ENCODE measurements around the gene TCF4. TPM values are rescaled to one million over a fixed set of nuclear protein-coding genes. Genes with fewer than 3 reads are reported as not detected.

Gene TCF4
- polyA plus RNA-seq, 1 experiment = 47.3 TPM

DNA sequence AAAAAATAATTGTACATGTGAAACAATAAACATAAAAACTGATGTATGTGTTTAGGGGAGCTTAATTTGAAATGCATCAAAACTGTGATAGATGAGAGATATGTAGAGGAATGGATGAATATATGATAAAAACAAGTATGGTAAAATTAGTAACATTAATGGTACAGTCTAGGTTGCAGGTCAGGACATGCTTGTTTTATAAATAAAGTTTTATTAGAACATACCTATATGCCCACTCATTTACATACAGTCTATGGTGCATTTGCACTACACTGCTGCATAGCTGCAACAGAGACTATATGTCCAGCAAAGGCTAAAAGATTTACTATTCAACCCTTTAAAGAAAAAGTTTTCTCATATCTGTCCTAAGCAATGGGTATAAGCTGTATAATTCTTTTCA lies 392.1 kb downstream of the TCF4 start:
- no peak overlapping the region for H3K4me3 ChIP-seq (ENCODE audit: low read depth, low read length)
- ChIA-PET POLR2A (no interaction called here), CTCF (no interaction called here)
- DNase-seq (ENCODE audit: low read depth, low spot score) = no peak
- peaks cover 5% of the 10 kb centered on the region for H3K27me3 ChIP-seq (ENCODE audit: control insufficient read depth, insufficient read depth, low read length)
- no peak overlapping the region for H3K27ac ChIP-seq (ENCODE audit: low read depth, low read length)
- H3K9me3 ChIP-seq (ENCODE audit: control insufficient read depth, insufficient read depth, low read length) = no peaks in the 10 kb centered on the region
- TF ChIP-seq, protein P1, sequence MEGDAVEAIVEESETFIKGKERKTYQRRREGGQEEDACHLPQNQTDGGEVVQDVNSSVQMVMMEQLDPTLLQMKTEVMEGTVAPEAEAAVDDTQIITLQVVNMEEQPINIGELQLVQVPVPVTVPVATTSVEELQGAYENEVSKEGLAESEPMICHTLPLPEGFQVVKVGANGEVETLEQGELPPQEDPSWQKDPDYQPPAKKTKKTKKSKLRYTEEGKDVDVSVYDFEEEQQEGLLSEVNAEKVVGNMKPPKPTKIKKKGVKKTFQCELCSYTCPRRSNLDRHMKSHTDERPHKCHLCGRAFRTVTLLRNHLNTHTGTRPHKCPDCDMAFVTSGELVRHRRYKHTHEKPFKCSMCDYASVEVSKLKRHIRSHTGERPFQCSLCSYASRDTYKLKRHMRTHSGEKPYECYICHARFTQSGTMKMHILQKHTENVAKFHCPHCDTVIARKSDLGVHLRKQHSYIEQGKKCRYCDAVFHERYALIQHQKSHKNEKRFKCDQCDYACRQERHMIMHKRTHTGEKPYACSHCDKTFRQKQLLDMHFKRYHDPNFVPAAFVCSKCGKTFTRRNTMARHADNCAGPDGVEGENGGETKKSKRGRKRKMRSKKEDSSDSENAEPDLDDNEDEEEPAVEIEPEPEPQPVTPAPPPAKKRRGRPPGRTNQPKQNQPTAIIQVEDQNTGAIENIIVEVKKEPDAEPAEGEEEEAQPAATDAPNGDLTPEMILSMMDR (IDR thresholded peaks at IDR 0.05; ENCODE audit: low read depth, low read length) = no peak

DNA sequence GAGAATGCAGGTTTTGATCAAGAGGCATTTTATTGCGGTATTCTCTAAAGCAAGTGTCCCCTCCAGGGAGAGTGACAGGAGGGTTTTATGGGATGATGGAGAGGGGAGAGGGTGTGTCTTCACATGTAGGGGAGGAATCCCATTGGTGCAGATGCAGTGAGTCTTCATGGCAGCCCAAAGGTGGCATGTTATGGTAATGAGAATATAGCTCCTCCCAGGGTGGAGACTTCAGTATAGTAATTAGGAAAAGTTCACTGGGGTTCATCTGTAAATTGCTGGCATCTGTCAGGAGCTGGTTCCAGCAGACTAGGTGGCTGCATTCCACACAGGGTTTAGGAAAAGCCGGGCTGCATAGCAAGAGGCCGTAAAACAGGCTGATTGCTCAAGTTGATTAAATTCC lies 398.0 kb downstream of the TCF4 start:
- Histone ChIP-seq H3K4me3 (ENCODE audit: low read depth, low read length) (no peak overlapping the region), H3K27me3 (ENCODE audit: control insufficient read depth, insufficient read depth, low read length) (peaks cover 8% of the 10 kb centered on the region), H3K27ac (ENCODE audit: low read depth, low read length) (no peak overlapping the region), H3K9me3 (ENCODE audit: control insufficient read depth, insufficient read depth, low read length) (no peaks in the 10 kb centered on the region)
- ChIA-PET POLR2A (no interaction called here), CTCF (interaction anchor here (0.6 to 0.7 kb wide), 2 partner anchors 25 to 45 kb away, joined by 3 read pairs; no protein-coding TSS in a partner anchor)
- no peak for DNase-seq (ENCODE audit: low read depth, low spot score)
- TF ChIP-seq, protein P1 (IDR thresholded peaks at IDR 0.05; ENCODE audit: low read depth, low read length) = no peak

DNA sequence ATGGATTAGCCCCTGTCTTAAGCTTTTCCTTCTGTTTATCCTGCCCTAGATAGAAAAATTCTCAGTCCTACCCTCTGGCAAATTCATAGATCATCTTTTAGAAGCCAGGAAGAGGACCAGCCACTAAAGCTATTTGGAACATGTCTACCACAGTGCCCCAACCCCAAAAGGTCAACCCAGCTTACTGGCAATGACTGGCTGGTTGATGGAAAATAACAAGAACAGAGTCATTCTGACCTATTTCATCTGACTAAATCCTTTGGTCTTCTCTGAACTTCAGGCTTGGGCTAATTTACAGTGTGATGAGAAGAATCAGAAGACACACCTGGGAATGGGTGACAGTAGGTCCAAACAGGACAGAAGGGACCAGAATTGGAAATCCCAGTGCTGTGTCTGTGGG lies 401.4 kb downstream of the TCF4 start:
- no peak for DNase-seq (ENCODE audit: low read depth, low spot score)
- Histone ChIP-seq H3K9me3 (ENCODE audit: control insufficient read depth, insufficient read depth, low read length) (no peaks in the 10 kb centered on the region), H3K4me3 (ENCODE audit: low read depth, low read length) (no peak overlapping the region), H3K27ac (ENCODE audit: low read depth, low read length) (no peak overlapping the region), H3K27me3 (ENCODE audit: control insufficient read depth, insufficient read depth, low read length) (peaks cover 2% of the 10 kb centered on the region)
- POLR2A ChIA-PET = no interaction called here
- TF ChIP-seq, protein P1 (IDR thresholded peaks at IDR 0.05; ENCODE audit: low read depth, low read length) = no peak
- CTCF ChIA-PET = no interaction called here

DNA sequence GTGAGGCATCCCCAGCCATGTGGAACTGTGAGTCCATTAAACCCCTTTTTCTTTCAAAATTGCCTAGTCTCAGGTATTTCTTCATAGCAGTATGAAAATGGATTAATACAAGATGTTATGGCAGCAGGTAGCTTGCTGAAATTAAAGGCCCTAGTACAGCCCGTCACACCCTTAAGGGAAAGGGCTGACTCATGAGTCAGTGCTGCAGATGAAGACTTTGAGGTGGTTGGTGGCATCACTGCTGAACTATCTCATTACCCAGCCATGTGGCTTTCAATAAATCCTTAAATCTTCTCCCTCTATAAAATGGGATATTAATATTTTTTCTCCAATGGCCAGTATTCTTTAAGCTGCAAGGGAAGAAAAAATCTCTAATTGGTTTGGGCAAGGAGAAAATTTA lies 402.6 kb downstream of the TCF4 start:
- Histone ChIP-seq H3K9me3 (ENCODE audit: control insufficient read depth, insufficient read depth, low read length) (no peaks in the 10 kb centered on the region), H3K27ac (ENCODE audit: low read depth, low read length) (no peak overlapping the region), H3K4me3 (ENCODE audit: low read depth, low read length) (no peak overlapping the region), H3K27me3 (ENCODE audit: control insufficient read depth, insufficient read depth, low read length) (peaks cover 2% of the 10 kb centered on the region)
- ChIA-PET POLR2A (no interaction called here), CTCF (no interaction called here)
- no peak for DNase-seq (ENCODE audit: low read depth, low spot score)
- TF ChIP-seq, protein P1 (IDR thresholded peaks at IDR 0.05; ENCODE audit: low read depth, low read length) = no peak

DNA sequence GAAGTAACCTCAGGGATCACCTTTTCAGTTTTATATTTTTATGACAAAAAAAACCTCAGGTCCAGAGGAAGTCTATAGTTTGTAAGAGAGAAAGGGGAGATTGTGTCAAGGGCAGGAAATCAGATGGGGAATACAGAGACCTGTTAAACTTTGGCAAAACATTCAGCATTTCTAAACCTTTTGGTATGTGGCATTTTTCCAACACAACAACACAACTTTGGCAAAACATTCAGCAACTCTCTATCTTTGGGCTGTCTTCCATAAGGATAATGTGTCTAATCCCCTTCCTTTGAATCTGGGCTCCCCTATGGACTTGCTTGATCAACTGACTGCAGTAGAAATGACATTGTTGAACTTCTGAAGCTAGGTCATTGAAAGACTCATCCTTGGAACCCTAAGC lies 408.2 kb downstream of the TCF4 start:
- TF ChIP-seq, protein P1 (IDR thresholded peaks at IDR 0.05; ENCODE audit: low read depth, low read length) = no peak
- peak; percentile 4 for DNase-seq (ENCODE audit: low read depth, low spot score)
- ChIA-PET POLR2A (no interaction called here), CTCF (no interaction called here)
- Histone ChIP-seq H3K9me3 (ENCODE audit: control insufficient read depth, insufficient read depth, low read length) (no peaks in the 10 kb centered on the region), H3K4me3 (ENCODE audit: low read depth, low read length) (no peak overlapping the region), H3K27ac (ENCODE audit: low read depth, low read length) (no peak overlapping the region), H3K27me3 (ENCODE audit: control insufficient read depth, insufficient read depth, low read length) (no peaks in the 10 kb centered on the region)

All from AG04450 (cell line).